ENCODE results near the gene SAMD11.
A peak's percentile ranks its signal among the peaks of the same experiment; 100 is the strongest.
"Not testable (repeated sequence)": the region's sequence is repeated elsewhere in the genome, so short reads cannot be mapped to it uniquely, and the experiment has no call there.

The SAMD11 gene, protein sequence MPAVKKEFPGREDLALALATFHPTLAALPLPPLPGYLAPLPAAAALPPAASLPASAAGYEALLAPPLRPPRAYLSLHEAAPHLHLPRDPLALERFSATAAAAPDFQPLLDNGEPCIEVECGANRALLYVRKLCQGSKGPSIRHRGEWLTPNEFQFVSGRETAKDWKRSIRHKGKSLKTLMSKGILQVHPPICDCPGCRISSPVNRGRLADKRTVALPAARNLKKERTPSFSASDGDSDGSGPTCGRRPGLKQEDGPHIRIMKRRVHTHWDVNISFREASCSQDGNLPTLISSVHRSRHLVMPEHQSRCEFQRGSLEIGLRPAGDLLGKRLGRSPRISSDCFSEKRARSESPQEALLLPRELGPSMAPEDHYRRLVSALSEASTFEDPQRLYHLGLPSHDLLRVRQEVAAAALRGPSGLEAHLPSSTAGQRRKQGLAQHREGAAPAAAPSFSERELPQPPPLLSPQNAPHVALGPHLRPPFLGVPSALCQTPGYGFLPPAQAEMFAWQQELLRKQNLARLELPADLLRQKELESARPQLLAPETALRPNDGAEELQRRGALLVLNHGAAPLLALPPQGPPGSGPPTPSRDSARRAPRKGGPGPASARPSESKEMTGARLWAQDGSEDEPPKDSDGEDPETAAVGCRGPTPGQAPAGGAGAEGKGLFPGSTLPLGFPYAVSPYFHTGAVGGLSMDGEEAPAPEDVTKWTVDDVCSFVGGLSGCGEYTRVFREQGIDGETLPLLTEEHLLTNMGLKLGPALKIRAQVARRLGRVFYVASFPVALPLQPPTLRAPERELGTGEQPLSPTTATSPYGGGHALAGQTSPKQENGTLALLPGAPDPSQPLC

DNA sequence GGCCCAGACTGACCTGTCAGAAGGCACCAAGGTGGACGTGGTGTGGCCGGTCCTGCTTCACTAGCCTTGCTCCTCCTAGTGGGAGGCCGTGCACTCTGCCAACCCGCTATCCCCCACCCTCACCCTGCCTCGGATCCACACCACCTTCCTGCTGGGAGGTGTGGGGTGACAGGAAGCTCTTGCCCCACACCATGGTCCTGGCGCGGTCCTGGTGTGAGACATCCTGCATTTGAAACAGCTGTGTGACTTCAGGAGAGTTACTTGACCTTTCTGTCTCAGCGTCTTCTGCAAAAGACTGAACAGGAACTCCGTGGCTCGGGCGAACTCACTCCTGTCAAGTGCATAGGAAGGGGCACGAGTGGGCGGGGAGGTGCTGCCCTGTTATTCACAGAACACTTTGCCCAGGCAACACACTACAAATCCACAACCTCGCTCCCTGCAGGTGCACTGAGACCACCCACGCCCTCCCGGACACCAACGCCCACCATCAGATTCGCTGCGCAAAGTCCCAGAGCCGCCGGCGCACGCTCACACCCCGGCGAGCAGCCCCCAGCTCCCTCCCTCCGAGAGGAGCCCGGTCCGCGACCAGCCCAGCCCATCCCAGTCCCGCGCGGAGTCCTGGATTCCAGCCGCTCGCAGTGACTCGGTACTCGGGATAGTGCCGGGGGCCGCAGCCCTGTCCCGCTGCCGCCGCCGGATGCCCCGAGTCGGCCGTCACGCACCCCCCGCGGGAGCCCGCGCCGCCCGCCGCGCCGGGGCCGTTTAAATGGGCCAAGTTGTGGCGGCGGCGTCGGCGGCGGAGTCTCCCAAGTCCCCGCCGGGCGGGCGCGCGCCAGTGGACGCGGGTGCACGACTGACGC is at the start of gene SAMD11:
TSS of gene SAMD11 (plus strand) at position 793 of the 860 bp plus-strand sequence. CDS start 509 bp downstream, outside the sequence.
- DNase-seq (ENCODE audit: low read depth): peak; percentile 84

DNA sequence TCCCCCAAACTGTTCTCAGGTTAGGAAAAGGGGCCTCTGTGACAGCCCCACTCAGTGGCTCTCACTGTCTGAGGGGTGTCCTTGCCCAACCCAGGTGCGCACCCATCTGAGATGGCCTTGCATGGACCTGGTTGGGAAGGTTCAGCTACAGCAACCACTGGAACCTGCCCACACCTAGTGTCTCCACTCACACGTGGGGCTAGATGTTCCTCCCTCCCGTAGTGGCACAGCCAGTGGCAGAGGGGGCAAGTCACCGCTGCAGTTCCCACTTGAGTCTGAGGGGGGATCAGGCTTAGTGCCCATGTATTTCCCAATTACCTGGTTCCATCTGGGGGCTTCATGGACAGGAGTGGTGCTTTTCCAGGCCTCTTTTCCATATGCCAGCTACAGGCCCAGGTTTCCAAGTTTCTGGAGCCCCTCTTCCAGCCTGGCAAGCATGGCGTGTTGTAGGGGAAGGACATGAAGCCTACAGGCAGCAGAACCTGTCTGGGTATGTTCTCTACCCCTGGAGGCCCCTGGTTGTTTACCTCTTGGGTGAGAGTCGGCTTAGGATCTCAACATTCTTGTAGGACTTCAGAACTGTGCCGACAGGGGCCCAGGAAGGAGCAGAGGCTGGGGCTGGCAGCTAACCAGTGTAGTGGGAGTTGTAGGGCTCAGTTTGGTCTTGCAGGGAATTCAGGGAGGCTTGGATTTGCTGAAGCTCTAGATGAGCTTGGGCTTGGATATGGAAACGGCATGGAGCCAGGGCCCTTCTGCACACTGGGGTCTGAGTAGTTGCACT is 47.1 kb upstream of the SAMD11 start:
- DNase-seq (ENCODE audit: low read depth): not testable (repeated sequence)

DNA sequence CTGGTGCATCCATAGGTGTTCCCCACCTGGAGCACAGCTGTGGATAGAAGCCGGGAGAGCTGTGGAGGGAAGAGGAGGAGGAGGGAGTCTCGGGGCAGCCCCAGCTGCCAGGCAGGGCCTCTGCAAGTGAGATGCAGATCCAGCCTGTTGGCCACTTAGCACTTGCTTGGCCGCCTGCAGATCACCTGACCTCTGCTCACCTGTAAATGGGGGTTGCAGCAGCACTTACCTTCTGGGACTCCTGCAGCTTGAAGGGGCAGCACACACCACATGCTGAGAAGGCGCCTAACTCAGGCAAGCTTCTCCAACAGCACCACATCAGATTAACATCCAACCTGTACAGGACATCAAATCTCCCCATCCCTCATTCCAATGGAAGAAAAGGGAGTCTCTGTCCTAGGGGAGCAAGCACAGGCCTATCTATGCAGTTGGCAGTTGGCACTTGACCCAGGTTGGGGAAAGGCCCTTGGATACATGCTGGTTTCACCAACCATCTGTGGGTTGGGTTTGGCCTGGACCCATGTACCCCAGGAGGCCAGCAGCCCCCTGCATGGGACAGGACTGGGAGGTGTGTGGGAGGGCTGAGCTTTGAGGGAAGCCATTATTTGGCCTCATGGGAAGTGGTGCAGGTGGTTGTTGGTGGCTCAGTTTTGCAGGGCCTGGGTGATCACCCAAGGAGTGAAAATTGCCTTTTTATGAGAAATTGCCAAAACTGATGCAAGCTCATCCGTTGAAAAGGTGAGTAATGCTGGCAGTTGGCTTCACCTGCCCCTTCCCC is 46.3 kb upstream of the SAMD11 start:
- DNase-seq (ENCODE audit: low read depth): not testable (repeated sequence)

DNA sequence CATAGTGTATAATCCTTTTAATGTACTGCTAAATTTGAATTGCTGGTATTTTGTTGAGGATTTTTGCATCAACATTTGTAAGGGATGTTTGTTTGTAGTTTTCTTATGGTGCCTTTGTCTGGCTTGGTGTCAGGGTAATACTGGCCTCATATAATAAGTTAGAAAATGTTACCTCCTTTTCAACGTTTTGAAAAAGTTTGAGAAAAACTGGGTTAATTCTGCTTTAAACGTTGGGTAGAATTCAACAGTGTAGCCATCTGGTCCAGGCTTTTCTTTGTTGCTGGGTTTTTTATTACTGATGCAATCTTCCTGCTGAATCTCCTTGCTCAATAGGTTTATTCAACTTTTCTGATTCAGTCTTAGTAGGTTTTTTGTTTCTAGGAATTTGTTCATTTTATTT is 43.2 kb upstream of the SAMD11 start:
- DNase-seq (ENCODE audit: low read depth): not testable (repeated sequence)

DNA sequence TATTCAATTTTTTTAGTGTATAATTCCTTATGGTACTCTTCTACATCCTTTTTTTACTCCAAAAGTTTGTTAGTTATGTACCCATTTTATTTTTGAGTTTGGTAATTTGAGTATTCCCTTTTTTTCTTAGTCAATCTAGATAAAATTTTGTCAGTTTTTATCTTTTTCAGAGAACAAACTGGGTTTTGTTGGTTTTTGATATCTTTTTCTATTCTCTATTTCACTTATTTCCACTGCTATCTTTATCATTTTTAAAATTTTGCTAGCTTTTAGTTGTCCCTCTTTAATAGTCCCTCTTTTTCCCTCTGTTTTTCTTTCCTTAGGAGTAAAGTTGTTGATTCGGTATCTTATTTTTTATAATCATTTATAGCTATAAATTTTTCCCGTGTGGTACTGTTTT is 42.8 kb upstream of the SAMD11 start:
- not testable (repeated sequence) for DNase-seq (ENCODE audit: low read depth)

DNA sequence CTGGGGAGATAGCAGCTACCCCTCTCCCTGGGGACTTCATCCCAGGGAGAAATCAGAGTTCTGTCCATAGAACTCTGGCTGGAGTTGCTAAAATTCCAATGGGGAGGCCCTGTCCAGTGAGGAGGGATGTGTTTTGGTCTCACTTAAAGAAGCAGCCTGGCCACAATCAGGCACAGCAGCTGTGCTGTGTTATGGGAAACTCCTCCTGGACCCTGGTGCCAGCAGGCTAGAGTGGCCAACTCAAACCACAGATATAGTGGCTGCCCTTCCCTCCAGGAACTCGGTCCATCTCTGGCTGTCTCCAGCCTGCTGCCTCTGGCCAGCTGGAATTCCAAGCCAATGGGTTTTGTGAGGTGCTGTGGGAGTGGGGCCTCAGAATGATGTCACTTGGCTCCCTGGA is 37.4 kb upstream of the SAMD11 start:
- no peak for DNase-seq (ENCODE audit: low read depth)

DNA sequence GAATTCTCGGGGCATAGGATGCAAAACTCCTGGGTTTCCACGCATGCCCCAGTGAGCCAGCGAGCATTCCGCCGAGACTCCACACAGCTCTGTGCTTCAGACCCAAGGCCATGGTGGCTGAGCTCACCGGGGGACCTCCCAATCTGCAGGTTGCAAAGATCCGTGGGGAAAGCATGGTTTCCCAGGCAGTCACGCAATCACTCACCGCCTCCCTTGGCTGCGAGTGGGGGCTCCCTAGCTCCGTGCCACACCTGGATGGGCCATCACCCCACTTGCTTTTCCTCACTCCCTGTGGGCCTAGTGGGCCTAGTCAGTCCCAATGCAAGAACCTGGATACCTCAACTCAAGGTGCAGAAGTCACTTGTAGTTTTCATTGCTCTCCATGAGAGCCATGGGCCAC is 37.0 kb upstream of the SAMD11 start:
- no peak for DNase-seq (ENCODE audit: low read depth)

DNA sequence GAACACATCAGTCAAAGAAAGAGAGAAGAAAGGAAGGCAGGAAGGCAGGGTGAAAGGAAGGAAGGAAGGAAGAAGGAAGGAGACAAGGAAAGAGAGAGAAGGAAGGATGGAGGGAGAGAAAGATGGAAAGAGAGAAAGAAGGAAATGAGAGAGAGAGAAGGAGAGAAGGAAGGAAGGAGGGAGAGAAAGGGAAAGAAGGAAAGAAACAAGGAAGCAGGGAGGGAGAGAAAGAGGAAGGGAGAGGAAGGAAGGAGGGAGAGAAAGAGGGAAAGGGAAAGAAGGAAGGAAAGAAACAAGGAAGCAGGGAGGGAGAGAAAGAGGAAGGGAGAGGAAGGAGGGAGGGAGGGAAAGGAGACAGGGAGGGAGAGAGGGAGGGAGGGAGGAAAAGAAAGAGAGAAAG is 35.4 kb upstream of the SAMD11 start:
- no peak for DNase-seq (ENCODE audit: low read depth)

DNA sequence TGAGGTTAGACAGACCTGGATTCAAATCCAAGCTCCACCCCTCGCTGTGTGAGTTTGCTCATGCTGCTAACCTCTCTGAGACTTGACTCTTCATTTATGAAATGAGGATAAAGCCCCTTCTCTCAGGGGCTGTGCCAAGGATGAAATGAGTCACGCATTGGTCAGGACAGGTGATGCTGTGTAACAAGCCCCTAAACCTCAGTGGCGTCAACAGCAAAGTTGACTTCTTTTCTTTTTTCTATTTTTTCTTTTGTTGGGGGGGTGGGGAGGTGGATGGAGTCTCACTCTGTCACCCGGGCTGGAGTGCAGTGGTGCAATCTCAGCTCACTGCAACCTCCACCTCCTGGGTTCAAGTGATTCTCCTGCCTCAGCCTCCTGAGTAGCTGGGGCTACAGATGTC is 33.9 kb upstream of the SAMD11 start:
- not testable (repeated sequence) for DNase-seq (ENCODE audit: low read depth)

DNA sequence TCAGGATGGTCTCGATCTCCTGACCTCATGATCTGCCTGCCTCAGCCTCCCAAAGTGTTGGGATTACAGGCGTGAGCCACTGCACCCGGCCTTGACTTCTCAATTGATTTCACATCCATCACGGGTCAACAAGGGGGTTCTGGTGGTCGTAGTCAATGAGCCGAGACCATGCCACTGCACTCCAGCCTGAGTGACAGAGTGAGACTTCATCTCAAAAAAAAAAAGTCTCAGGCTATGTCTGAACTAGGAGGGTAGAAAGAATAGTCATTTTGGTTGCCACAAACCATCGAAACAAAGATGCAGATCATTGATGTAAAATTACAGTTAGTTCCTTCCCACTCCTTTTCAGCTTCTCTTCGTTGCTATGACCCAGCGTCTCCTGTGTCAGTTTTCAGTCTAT is 33.5 kb upstream of the SAMD11 start:
- not testable (repeated sequence) for DNase-seq (ENCODE audit: low read depth)

DNA sequence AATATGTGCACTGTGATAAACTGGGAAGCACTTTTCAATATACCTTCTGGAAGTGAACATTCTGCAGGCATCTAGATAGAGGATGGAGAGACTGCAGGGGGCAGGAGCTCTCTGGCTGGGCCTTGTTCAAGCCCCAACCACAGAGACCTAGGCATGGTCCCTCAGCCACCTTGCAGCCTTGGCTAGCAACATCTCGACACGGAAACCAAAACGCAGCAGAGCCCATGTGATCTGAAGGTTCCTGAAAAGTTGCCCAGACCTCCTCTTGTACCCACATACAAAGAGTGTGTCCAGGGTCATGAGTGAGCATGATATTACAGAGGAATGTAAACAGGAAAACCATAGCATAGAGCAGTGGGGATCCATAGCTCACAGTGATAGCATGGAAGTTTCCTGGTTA is 33.1 kb upstream of the SAMD11 start:
- no peak for DNase-seq (ENCODE audit: low read depth)

DNA sequence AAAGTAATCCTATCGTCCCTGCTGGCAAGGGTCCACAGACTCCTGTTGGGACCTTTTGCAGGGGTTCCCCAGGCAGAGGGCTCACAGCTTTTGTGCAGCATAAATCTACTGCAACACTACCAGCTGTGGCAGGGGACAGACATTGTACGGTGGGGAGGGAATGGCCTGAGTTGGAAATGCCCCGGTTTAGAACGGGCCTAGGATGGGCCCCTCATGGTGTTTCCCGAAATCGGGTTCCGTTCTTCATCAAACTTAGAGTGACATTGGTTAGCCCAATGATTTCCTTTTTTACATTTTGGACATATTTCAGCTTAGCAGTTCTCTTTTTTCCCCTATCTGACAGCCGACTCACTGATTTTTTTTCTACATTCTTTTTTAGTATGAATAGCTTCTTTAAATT is 26.5 kb upstream of the SAMD11 start:
- DNase-seq (ENCODE audit: low read depth): no peak

DNA sequence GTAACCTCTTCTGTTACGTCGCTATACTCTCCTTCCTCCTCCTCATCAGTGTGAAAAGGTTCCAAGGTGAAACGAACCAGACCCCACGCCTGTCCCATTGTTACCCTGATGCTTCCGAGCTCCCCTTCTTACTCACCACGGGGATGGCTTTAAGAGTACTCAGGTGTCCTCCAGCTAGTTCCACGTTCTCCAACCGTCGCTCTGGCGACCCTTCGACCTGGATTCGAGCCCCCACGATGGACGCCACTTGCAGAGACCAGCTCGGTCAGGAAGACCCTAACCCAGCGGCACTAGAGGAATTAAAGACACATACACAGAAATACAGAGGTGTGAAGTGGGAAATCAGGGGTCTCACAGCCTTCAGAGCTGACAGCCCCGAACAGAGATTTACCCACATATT is 25.8 kb upstream of the SAMD11 start:
- not testable (repeated sequence) for DNase-seq (ENCODE audit: low read depth)

DNA sequence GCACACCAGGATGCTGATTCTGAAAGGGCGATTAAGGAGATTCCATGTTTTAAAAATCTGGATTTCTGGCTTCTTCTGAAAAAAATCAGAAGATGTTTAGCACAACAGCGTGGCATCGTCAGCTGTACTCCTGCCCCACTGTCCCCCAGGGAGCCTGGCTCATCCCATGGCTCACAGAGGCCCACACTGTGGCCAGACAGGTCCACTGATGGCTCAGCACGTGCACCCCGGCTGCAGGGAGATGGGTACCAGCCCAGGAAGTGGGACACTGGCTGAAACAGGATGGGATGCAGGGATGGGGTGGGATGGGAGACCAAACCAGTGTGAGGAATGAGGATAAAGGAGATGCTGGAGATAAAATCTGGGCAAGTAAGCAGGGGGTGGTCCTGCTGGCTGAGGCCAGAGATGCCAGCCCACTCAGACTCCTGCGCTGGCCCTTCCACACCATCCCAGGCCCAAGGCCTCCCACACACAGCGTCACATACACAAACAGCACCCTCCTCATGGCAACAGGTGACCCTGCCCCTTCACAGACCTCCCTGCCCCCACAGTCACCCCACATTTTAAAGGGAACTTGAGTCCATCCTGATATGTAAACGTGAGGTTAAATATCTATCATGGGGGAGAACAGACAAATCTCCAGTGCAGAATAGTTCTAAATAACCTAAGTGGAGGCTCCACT is 23.9 kb upstream of the SAMD11 start:
- no peak for DNase-seq (ENCODE audit: low read depth)

DNA sequence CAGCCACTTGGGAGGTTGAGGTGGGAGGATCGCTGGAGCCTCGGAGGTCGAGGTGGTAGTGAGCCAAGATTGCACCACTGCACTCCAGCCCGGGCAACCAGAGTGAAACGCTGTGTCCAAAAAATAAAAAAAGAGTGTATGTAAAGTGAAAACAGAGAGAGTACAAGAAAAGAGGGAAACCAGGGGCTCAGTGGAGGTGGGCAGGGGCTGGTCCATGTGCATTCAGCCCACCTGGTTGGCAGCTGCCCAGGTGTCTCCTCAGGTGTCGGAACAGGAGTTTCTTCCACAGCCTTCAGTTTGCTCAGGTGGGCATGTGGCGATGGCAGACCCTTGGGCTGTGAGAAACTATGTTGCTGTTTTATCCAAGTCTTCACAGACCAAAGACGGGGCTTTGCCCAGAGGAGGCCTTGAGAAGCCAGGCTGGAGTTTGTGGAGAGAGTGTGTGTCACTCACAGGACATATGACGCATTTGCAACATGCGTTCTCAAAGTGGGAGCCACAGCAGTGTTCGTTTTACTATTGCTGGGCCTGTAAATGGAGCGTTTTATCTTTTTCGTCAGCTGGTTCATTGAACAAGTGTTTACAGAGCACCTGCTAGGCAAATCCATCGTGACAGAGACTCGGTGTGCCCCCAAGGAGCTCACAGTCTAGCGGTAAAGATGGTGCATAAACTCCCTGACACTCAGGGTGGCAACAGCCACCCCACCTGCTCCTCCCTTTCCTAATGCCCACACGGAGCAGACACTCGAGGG is 22.4 kb upstream of the SAMD11 start:
- no peak for DNase-seq (ENCODE audit: low read depth)

DNA sequence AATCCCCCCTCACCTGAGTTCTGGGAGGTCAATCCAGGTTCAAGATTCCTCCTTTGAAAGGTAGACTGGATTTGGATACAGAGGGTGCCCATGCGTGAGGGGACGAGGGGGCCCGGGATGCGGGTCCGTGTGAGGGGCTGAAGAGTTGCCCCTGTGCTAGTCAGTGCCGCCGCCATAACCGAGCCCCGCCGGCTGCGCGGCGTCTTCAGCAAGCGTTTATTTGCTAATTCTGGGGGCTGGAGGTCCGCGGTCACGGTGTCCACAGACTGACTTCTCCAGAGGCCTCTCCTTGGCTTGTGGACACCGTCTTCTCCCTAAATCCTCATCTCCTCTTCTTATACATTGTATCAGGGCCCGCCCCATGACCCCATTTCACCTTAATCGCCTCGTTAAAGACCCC is 20.9 kb upstream of the SAMD11 start:
- DNase-seq (ENCODE audit: low read depth): no peak

DNA sequence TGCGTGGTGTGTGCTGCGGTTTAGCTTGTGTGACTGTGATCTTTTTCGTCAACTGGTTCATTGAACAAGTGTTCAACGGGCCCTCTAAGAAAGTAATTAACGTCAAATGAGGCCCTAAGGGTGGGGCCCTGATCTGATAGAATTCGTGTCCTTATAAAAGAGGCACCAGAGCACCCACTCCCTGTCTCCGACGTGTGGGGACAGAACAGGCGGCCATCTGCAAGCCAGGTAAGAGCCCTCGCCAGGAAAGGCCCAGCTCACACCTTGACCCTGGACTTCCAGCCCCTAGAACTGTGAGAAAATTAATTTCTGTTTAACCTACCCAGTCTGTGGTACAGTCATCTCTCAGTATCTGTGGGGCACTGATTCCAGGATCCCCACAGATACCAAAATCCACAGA is 20.4 kb upstream of the SAMD11 start:
- no peak for DNase-seq (ENCODE audit: low read depth)

DNA sequence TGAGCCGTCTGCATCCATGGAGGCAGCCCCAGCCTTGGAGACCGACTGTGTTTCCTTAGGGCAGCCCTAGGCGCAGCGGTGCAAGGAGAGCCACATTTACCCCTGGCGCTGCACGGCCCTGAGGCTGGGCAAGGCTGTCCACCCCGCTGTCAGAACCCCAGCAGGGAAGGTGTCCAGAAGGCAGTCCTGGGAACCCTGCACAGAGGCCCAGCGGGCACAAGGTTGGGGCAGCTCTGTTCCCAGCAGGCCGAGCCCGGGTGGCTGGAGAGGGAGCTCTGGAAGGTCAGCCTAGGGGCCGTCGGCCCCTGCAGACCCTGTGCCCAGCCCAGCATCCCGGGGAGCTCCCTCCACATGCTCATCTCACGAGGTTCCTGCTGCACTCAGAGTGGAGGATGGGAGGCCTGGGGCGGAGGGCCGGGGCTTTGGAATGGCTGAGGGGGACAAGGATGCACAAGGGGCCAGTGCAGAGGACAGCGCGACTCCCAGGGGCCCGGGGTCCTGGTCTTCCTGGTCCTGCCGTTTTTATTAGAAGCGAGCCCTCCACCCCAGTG is 19.9 kb upstream of the SAMD11 start:
- no peak for DNase-seq (ENCODE audit: low read depth)
